HG03095 (cell line): Measurements from ENCODE around the gene ZEB1.
"Not testable (repeated sequence)": the region's sequence is repeated elsewhere in the genome, so short reads cannot be mapped to it uniquely, and the experiment has no call there.

Experiments
- ATAC-seq: cut with Tn5 transposase; IDR thresholded peaks from one replicate; pipeline ENCODE4 v1.9.1; 2021; ENCODE audit warnings: moderate library complexity; ENCODE audit not compliant: unreplicated experiment

Gene ZEB1

GRCh38 chr10:31484431-31485135 is 165.6 kb downstream of the ZEB1 start:
- no peak for ATAC-seq

- ATAC-seq = no peak
Measured at GRCh38 chr10:31490858-31491504, 172.0 kb downstream of the ZEB1 start.

DNA sequence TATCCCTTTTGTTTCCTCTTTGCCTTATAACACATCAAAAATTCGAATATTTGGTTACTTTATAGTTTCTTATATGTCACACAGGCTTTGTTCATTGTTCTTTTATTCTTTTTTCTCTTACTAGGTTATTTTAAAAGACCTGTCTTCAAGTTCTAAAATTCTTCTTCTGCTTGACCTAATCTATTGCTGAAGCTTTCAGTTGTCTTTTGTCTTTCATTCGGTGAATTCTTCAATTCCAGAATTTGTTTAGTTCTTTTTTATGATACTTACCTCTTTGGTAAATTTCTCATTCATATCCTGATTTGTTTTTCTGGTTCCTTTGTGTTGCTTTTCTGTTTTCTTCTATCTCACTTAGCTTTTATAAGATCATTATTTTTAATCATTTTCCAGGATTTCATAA is 188.4 kb downstream of the ZEB1 start:
- ATAC-seq = no peak

GRCh38 chr10:31508234-31508633 is 189.2 kb downstream of the ZEB1 start:
- ATAC-seq = no peak

DNA sequence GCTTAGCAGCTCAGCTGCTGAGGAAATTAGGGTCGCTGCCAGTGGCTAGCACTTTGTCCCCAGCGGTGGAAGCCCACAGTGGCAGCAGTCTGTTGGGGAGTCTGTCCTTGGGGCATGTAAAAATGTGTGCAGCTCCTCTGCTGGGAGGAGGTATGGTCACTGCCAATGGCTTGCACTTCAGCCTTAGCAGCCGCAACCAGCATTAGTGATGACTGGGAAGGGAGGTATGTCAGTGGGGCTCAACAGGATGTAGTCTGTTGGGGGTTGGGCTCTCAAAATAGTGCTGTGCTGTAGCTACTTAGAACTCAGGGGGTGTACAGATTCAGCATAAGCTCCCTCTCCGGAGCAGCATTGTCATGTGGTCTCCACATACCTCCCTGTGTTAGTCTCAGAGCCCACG is 189.9 kb downstream of the ZEB1 start:
- ATAC-seq = no peak

- ATAC-seq = no peak
Measured at GRCh38 chr10:31509989-31510388, 191.0 kb downstream of the ZEB1 start.

DNA sequence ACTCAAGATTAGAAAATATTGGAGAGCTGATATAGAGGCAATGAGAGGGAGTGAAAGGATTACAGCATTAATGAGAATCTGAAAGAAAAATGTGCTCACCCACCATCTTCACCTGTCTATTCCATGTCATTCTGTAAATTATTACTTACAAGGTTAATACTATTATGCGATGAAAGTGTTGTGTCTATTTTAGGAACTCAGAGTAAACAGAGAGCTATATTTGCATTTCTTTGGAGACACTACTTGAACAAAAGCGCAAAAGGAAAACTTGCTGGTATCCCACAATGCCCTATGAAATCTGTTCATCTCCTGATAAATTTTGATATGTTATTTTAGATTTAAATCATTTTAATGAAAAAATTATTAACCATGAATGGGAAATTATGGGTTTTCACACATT is 196.1 kb downstream of the ZEB1 start:
- ATAC-seq = no peak

GRCh38 chr10:31515819-31516402 is 196.9 kb downstream of the ZEB1 start:
- no peak for ATAC-seq

DNA sequence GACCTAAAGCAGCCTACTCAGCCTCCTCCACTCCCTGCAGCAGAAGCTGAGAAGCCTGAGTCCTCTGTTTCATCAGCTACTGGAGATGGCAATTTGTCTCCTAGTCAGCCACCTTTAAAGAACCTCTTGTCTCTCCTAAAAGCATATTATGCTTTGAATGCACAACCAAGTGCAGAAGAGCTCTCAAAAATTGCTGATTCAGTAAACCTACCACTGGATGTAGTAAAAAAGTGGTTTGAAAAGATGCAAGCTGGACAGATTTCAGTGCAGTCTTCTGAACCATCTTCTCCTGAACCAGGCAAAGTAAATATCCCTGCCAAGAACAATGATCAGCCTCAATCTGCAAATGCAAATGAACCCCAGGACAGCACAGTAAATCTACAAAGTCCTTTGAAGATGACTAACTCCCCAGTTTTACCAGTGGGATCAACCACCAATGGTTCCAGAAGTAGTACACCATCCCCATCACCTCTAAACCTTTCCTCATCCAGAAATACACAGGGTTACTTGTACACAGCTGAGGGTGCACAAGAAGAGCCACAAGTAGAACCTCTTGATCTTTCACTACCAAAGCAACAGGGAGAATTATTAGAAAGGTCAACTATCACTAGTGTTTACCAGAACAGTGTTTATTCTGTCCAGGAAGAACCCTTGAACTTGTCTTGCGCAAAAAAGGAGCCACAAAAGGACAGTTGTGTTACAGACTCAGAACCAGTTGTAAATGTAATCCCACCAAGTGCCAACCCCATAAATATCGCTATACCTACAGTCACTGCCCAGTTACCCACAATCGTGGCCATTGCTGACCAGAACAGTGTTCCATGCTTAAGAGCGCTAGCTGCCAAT is 202.2 kb downstream of the ZEB1 start:
- no peak for ATAC-seq

DNA sequence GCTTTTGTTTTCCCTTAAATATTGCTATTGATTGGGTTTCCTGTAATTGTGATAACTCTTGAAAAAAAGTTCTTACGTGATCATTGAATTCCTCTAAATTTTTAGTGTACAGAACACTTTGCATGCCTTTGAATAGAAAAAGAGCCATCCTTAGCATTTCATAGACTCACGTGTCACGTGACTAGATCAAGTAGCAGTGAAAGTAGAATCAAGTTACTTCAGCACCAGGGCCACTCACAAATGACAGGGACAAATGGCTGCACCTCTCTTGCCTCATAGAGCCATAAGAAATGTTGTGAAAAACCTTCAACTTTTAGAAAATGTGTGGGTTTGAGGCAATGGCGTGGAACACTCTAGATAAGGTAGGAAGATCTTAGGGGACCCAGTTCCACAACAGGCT is 203.8 kb downstream of the ZEB1 start:
- no peak for ATAC-seq

DNA sequence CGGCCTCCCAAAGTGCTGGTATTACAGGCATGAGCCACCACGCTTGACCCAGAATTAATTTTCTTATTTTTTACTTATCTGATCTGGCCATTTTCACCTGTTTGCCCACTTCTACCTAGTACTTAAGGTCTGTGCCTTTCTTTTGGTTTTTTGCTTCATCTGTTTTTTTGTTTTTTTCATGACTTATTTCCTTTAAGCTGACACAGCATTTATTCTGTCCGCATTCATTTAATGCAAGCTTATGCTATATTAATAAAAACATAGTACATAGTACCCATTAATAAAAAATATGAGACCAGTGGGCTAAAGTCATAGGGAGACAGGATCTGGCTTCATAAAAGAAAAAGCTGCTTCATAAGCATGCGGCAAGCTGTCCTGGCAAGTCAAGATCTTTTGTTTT is 205.4 kb downstream of the ZEB1 start:
- no peak for ATAC-seq

DNA sequence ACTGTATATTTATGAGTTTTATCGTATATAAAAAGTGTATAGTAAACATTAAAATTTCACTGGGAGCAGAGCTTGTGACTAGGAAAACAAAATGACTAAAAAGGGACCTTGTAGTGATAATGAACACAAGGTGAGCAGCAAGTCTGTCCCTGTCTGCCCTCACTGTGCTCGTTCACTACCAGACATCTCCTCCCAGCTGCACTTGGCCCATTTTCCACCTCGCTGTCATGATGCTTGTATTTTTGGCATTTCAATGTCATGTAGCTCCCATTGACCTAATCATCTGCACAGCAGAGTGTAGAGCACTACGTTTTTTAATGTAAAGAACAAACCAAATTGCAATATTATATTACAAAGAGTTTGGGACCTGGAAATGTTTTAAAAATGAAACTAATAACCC is 207.2 kb downstream of the ZEB1 start:
- ATAC-seq = no peak

DNA sequence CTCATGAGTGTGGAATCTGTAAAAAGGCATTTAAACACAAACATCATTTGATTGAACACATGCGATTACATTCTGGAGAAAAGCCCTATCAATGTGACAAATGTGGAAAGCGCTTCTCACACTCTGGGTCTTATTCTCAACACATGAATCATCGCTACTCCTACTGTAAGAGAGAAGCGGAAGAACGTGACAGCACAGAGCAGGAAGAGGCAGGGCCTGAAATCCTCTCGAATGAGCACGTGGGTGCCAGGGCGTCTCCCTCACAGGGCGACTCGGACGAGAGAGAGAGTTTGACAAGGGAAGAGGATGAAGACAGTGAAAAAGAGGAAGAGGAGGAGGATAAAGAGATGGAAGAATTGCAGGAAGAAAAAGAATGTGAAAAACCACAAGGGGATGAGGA is 207.7 kb downstream of the ZEB1 start:
- no peak for ATAC-seq

DNA sequence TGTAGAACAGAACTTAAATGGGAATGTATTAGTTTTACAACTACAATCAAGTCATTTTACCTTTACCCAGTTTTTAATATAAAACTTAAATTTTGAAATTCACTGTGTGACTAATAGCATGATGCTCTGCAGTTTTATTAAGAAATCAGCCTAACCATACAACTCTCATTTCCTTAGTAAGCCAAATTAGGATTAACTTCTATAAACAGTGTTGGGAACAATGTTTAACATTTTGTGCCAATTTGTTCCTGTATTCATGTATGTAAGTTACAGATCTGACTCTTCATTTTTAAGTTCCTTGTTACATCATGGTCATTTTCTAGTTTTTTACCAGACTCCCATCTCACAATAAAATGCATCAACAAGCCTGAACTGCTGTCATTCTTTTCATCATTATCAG is 209.8 kb downstream of the ZEB1 start:
- no peak for ATAC-seq

DNA sequence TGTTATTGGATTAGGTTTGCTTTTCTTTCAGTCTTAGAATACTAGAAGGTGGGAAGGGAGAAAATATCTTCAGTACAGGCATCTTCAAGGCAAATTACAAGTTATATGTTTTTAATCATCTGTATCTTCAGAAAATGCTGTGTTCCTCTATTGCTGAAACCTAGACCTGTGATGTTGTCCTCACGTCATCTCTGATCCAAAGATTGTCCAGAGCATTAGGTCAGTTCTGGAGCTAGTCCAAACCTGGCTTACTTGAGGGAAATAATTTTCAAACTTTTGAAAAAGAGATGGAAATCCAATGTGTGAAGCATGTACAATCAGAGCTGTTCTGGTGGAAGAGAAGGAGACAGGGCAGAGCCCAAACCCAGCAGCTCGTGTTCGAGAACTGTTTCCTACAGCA is 217.3 kb downstream of the ZEB1 start:
- ATAC-seq = no peak

DNA sequence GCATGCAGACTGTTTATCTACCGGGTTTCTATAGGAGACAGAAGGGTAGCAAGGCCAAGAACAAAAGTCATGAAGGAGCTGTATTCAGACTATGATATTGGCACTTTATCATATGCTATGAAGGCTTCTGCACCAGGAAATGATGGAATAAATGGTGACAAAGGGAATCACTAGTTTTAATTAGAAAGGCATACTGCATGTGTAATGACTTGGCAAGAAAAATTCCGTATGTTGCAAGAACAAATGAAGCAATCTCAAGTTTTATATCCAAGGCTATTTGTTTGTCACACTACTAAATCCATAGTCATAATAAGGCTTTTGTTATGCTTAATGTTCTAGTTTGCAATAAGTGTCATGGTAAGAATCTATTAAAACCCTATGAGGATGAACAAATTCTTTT is 230.9 kb downstream of the ZEB1 start:
- ATAC-seq = no peak

- no peak for ATAC-seq
Measured at GRCh38 chr10:31554556-31554955, 235.5 kb downstream of the ZEB1 start.

GRCh38 chr10:31557854-31558253 is 238.8 kb downstream of the ZEB1 start:
- ATAC-seq = no peak

GRCh38 chr10:31568252-31568861 is 249.3 kb downstream of the ZEB1 start:
- not testable (repeated sequence) for ATAC-seq

DNA sequence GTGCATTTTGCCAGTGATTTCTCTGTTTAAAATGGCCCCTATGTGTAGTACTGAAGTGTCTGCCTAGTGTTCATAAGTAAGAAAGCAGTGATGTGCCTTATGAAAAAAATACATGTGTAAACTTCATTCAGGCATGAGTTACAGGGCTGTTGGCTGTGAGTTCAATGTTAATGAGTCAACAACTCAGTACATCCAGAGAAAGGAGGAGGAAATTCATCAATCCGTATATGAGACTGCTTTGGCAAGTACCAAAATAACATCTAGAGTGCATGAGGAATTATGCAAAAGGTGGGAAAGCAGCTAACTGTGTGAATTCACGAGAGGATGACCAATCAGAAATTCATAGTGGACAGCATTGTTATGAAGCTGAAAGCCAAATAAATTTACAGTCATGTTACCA is 255.6 kb downstream of the ZEB1 start:
- no peak for ATAC-seq

- ATAC-seq = no peak
Measured at GRCh38 chr10:31578181-31578852, 259.3 kb downstream of the ZEB1 start.
